ENCODE results near the gene UBE3A.

Gene UBE3A

DNA sequence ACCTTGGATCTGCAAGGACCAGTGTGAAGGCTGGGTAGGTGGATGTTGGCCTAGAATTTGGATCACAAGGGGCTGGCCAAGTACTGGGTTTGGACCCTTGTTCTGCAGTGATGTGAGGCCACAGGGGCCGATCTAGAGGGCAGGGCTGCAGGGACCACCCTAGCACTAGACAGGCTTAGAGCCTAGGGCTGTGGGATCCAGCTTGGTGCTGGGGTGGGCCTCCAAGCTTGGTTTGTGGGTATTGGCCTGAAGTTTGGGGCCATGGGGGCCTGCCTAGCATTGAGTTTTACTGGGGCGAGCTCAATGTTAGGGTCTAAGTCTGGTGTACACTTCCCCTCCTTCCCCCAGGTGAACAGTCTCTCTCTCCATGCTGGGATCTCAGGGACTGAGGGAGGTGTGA is 36.5 kb downstream of the UBE3A start:
- DNase-seq, result no peak

DNA sequence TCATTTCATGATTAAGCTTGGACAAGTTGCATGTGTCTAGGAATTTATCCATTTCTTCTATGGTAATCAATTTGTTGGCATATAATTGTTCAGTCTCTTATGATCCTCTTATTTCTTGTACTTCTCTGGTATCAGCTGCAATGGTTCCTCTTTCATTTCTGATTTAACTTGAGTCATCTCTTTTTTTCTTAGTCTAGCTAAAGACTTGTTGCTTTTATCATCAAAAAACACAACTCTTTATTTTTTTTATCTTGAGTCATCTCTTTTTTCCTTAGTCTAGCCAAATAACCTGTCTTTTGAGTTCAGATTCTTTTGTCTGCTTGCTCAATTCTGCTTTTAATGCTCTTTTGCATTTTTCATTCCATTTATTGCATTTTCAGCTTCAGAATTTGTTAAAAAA is 37.3 kb downstream of the UBE3A start:
- no peak for DNase-seq

DNA sequence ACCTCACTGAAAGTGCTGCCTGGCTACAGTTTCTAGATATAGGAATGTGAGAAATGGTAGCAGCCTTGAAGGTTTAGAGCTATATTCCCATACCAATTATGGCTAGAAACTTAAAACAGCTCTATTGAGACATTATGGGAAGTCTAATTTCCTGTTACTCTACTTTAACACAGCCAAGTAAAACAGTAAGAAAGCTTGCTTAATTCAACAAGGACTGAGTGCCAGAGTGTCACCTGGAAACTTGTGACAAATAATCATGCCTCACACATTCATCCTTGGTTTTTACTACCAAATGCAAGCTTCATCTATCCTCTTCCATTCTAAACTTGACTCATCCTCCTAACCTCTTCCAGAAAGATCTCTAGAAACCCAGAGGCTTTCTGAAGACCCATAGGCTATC is 41.7 kb downstream of the UBE3A start:
- no peak for DNase-seq

DNA sequence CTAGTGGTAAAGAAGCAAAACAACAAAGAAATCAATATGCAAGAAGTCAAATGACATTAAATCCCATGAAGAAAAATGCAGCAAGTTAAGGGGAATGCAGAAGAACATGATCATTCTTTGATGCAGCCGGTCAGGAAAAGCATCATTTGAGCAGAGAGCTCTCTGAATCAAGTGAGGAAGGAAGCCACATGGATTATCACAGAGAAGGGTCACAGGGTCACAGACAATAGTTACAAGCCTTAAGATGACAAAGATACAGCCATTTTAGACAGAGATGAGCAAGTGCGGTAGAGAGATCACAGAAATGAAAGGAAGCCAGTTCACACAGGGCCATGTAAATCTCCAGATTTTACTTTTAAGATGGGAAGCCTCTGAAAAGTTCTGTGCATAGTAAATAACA is 43.9 kb downstream of the UBE3A start:
- DNase-seq, result no peak

DNA sequence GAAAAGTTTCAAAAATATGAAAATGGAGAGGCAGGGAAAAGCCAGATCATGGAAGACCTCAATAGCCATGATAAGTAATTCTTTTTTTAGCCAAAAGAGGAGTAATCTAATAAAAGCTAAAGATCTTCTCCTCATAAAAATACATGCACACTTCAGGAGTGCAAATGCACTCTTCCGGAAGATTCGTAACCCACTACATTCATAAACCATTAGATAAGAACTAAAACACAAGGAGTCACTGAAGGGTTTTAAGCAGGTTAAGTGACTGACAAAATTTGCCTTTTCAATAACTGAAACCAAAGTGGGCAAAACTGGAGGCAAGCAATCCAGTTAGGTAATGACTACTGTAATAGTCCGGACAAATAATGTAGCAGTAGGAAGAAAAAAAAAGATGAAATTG is 46.0 kb downstream of the UBE3A start:
- DNase-seq, result no peak

DNA sequence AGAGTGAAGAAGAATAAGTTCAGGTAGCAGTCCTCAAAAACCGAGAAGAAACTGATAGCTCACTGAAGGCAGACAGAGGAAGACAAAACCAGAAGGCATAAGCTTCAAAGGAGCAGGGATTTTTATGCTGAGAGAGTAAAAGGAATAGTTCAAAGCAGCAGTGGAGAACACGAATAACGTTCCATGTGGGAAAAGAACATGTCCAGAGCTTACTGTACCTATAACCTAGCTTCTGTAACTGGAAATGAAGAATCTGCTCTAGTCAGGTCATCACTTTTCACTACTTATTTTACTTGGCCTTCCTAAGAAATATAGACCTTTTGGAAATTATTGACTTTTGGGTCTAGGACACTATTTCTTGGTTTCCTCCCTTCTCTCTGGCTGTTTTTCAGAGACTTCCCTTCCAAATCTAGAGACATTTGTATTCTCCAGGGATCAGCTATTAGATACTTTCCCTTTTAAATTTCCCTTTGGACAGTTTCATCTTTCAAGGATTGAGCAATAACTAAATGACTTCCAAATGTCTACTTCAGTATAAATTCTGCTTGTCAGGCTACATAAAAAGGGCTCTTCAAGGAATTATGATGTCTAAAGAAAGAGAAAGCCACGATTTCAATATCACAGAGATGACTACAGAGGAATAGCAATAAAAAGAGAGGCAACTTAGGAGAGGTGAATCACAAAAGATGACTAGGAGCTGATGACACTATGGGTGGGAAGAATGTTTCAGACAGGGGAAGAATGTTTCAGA is 46.7 kb downstream of the UBE3A start:
- no peak for DNase-seq

DNA sequence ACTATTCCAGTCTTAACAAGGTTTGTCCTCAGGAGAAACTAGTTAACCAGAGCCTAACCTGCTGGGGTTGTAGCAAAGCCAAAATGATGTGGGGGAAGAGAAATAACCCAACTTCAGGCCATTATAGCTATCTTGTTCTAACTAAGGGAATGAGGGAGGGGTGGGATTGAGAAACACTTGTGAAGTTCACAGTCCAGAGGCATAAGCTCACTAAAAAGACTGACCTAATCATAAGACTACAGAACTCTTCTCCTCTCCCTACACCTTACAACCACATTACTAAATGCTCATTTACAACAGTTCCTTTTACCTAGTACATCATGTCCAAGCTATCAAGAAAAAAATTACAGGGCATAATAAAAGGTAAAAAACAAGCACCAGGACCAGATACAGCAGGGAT is 52.8 kb downstream of the UBE3A start:
- no peak for DNase-seq

DNA sequence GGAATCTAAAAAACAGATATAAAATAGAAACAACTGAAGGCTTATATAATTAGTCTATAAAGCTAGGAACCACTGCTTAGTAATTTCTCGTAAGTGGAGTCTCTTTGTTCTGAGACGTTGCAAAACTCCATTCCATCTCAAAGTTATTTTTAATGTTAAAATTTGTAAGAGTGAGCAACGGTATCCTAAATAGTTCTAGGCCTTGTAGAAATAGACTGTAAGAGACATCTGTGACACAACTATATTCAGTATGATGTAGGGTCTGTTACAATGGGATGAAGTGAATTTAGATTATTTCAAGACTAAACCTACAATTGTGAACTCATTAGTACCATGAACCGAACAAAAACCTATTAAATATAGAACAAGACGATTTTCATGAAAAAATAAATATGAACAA is 57.2 kb downstream of the UBE3A start:
- no peak for DNase-seq

DNA sequence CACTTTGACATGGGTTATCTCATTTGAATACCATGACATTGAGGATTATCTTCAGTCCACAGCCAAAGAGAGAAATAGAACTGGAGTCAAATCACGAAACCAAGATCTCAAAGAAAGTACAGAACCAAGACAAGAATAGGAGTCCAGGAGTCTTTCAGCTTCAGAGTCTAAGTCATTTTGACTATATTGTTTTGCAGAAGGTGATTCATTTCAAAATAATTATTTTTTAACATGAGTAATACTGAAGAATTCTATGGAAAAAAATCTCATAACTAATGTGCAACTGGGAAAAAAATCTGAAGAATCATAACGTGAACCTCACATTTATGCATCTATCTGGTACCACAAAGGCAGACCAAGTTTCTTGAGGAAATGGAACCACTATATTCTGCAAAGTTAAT is 60.3 kb downstream of the UBE3A start:
- no peak for DNase-seq

DNA sequence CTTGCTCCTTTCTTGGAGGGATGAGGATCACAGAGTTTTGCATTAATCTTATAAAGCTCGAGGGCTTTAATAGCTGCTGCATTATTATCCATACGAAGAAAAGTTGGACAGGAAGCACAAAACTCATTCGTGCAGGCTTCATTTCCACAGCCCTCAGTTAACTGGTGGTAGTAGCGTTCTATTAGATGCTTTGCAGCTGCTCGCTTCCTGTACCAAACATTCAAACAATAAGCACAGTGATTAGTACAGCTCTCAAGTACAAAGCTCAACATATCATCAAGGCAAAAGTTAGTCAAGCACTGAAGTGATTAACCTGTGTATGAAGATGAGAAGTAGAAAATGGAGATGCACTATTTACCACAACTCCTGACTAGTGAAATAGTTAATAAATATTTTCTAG is 63.3 kb downstream of the UBE3A start:
- DNase-seq, result no peak

DNA sequence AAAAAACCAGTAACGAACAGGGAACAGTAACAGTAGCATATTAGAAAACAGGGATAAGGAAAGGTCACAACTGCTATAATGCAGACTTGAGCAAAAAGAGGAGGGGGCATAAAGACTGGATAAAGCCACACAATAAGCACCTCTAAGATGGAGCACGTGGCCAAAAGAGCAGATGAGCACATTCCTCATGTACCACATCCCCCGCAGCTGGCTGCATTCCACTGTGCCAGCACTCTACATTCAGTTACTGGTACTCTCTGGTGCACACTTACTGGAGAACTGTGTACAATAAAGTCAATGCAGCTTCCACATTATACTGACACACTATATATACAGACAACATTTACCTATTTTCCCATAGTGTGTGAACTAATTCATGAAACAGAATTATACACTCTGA is 64.7 kb downstream of the UBE3A start:
- no peak for DNase-seq

DNA sequence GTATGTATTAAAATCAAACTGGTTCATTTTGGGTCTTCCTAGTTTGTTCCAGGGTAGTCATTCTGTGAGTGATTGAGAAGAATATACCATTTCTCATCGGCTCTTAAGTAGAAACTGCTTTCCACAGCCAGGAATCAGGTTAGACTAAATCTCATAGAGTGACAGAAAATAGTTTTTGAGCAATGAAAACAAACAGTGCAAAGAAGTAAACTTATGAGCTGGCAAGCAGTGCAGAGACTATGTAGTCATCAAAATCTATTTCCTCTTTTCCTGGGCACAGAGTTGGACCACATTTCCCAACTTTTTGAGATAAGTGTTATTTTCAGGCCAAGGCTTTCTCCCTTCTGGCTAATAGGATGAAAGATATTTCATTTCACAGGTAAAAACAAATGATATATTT is 66.5 kb downstream of the UBE3A start:
- DNase-seq, result no peak

DNA sequence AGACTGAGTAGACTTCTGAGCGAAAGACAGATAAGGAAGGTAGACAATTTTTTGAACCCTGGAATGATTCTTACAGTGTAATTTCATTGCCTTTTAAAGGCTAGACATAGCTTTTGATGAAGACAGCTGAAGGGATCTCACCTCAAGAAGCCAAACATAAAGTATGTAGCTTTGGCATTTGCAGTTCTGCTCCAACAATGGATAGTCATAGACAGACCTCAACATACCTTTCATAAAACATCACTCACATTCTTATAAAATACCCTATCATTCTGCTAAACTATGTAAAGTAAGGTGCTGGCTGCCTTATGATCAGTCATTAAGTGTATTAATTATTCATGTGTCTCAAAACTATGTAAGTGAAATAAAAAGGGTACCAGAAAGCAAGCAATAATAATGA is 70.0 kb downstream of the UBE3A start:
- no peak for DNase-seq

DNA sequence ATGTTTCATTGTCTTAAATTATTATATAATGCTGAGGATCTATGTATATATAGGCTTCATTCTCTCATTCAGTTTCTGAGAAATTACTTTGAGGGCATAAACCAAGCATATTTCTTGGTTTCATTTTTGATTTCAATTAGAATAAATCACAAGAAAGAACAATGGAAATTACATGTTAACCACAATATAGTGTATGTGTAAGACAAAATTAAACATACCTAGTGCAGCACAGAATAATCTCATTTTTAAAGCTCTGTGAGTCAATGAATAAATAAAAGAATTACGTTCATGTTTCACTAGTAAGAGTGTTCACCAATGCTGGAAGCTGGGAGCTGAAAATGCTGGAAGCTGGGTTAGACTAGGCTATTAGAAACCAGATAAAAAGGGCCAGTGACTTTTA is 72.8 kb downstream of the UBE3A start:
- DNase-seq, result no peak

DNA sequence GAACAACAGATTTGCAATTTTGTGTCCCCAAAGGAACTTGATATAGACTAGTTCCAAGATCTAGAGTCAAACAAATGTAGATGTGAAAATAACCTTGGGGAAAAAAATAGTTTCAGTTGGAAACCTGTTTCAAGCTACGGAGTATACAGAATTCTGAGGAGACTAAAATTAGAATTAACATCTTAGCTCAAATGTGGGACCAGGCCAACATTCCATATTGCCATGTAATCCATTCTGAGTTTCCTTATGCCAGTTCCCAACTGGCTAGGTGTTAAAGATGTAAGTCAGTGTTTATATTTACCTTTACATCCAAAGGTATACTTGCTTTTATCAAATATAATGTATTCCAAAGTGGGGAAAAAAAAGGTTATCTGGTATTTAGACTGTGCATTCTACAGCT is 76.3 kb downstream of the UBE3A start:
- no peak for DNase-seq

DNA sequence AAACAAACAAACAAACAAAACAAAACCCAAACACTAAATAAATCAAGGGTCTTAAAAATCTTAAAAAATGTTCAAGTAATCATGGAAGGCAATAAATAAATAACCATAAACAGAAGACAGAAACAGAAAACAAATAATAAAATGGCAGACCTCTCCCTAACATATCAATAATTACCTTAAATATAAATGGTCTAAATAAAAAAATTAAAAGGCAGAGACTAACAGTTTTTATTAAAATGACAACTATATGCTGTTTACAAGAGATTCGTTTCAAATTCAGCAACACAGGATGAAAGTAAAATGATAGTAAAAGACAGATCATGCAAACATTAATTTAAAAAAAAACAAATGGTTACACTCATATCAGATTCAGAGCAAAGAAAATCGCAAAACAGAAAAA is 91.1 kb downstream of the UBE3A start:
- no peak for DNase-seq

DNA sequence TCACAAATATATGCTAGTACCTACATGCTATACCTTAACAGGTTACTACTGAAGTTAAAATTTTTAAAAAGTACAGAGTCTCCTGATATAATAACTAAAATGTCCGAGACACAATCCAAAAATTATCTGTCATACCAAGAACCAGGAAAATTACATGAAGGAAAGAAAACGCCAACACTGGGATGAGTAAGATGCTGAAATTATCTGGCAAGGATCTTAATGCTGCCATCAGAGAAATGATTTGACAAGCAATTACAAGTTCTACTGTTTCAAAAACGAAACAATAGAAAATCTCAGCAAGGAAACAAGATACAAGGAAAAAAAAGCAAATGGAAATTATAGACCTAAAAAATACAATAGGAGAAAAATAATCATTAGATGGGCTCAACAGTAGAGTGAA is 92.5 kb downstream of the UBE3A start:
- DNase-seq, result no peak

DNA sequence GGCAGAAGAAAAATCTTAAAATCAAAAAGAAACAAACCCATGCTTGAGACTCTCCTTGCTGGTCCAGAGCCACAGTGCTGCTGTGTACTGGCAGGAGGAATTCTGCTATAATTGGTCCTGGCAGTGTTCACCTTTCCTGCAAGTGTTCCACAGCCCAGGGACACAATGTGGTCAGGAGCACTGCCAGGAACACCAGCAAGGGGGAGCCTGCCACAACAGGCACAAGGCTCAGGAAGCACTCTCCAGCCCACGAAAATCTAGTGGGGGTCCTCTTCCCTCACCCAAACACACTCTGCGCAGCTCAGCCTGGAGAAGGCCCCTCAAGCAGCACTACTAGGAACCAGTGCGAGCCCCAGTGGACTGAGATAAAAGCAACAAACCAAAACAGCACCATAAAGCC is 92.9 kb downstream of the UBE3A start:
- DNase-seq, result no peak

DNA sequence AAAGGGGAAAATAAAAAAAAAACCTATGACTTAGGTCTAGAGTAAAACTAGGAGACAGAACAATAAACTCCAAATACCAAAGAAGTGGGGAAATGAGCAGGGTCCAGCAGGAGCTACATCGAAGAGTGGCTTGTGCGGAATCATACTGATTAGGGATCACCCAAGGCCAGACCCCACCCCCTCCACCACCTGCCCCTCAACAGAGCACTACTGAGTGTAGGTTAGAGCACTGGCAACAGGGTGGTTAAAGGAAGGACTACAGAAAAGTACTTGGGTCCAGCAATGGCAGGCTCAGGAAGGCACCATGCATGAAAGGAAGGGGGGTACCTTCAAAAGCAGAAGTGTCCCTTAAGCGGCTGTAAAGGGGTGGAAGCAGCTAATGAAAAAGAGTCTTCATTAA is 96.2 kb downstream of the UBE3A start:
- DNase-seq, result no peak

DNA sequence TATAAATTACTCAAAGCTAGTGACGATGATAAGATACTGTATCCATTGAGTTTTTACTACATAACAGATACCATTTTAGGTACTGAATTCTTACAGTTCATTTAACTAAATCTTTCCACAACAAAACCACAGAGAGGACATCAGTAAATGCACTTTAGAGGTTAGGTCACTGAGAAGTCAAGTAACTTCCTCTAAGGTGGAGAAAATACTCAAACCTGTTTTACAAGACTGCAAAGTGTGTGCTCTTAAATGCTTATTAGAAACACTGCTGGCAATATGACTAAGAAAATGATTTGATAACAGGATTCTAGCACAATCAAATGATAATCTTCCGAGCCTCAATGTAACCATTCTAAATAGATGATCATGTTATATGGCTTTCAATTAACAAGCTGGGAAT is 99.4 kb downstream of the UBE3A start:
- no peak for DNase-seq

DNA sequence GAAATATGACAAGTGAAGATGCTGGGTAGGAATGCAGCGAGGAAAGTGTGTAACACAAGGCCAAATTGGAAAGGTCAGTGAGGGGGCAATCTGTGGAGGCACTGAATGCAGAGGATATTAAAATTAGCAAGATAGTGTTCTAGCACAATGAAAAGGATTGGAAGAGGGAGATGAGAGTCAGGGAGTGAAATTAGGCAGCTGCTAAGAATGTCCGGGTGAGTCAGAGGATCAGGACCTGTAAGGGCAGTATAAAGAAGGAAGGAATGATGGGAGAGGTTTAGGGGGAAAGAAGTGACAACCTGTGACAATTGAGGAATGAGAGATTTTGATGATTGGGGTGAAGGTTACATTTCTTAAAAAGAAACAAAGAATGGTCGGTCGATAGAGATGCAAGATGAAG is 103.5 kb downstream of the UBE3A start:
- no peak for DNase-seq

DNA sequence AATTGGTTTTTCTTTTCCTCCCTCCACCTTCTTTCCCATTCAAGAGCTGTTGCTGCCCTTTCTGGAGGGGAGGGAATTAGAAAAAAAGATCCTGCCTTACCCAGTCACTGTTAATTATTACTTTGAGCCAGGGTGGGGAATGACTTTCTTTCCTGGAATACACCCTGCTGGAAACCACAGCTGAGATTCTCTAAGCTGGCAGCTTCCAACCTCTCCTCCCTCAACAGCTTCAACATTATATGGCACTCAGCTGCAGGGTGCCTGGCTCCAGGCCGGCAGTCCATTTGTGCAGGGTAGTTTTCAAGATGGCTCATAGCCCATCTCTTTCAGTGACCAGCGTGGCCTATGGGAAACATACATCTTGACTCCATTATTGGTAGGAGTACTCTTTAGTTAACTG is 105.8 kb downstream of the UBE3A start:
- DNase-seq, result no peak

DNA sequence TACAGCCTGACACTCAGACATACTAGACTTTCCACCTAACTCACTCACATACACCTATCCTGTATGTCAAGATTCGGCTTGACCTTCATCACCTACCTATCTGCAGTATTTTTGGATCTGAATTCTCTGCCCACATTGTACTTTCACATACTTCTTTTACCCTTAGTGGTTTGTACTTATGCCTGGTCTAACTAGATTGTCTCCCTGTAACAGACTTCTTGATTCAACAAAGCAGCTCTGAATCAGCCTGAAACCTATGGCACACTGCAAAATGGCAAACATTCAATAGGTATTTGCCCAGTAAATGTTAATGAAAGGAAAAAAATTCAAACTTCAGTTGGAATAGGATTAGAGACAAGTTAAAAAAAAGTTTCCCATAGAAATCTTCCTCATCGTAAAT is 106.5 kb downstream of the UBE3A start:
- no peak for DNase-seq

DNA sequence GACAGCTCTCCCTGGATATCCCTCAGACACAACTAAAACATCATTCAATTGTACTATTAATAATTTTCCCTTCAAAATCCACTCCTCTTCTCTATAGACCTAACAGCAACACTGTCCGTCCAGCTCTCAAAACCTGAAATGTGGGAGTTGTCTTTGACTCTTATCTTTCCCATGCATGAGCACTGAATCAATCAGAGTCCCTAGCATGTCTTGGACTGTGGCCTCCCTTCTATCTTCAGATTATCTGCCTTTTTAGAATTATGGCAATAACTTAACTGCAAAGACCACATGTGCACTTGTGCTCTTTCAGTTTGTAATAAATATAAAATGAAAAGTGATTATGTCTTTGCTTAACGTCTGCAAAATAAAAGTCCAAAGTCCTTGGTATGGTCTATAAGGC is 107.0 kb downstream of the UBE3A start:
- no peak for DNase-seq

DNA sequence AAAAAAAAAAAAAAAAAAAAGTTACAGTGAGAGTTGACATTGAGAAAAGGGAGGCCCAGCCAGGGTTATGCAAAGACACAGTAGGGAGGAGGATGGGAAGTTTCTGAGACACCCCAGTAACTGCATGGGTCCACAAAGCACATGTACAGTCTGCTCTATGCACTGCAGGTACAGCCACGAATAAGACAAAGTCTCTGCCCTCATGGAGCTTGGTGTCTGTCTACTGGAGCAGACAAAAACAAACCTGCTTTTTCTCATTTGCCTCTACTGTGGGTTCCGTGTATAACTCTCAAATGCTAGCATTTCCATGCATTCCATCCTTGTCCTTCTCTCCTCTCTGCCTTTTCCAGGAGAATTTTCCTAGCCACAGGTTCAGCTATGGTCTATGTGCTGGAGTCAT is 107.4 kb downstream of the UBE3A start:
- no peak for DNase-seq

DNA sequence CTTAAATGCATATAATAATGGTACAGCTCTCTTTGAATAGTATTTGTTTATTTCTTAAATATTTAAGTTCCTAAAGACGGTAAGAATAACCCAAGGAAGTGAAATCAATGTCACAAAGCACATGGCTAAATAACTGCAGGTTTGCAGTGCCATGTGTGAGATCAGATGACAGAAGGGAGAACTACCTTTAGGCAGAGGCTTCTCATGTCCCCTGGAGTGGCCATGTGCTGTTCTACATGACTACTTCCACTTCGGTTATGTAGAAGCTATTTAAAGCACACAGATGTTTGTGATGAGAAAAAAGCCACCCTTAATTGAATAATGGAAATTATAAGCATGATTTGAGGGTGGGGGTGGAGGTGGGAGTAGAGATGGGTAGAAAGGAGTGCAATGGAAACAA is 109.1 kb downstream of the UBE3A start:
- DNase-seq, result no peak

All from activated gamma-delta T cell (primary cell).